ENCODE results near the gene LRRC75A.

DNA sequence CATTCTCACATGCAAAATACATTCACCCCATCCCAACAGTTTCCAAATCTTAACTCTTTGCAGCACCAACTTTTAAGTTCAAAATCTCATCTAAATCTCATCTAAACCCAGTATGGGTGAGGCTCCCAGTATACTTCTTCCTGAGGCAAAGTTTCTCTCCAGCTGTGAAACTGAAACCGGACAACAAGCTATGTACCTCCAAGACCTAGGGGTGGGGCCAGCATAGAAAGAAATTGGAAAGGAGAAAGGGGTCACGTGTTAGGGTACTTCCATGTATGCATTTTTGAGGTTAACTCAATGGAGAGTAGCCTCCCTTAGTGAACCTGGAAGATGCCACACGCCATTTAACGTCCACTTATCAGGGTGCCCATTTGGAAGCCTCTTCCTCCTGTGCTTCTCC, 23.9 kb upstream of the LRRC75A start:
- TF ChIP-seq EZH2 (IDR thresholded peaks at IDR 0.05; ENCODE audit: borderline replicate concordance, low read length) = no peak
- TF ChIP-seq, protein P1, sequence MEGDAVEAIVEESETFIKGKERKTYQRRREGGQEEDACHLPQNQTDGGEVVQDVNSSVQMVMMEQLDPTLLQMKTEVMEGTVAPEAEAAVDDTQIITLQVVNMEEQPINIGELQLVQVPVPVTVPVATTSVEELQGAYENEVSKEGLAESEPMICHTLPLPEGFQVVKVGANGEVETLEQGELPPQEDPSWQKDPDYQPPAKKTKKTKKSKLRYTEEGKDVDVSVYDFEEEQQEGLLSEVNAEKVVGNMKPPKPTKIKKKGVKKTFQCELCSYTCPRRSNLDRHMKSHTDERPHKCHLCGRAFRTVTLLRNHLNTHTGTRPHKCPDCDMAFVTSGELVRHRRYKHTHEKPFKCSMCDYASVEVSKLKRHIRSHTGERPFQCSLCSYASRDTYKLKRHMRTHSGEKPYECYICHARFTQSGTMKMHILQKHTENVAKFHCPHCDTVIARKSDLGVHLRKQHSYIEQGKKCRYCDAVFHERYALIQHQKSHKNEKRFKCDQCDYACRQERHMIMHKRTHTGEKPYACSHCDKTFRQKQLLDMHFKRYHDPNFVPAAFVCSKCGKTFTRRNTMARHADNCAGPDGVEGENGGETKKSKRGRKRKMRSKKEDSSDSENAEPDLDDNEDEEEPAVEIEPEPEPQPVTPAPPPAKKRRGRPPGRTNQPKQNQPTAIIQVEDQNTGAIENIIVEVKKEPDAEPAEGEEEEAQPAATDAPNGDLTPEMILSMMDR (conservative IDR thresholded peaks at IDR 0.05 in 1 of 2, IDR thresholded peaks at IDR 0.05 in 1 of 2; ENCODE audit: extremely low read depth in 1 of 2, insufficient read depth in 1 of 2, low read depth in 1 of 2, low read length in 2 of 2) = no peak

Data from mammary epithelial cell (primary cell).